ENCODE measurements around the gene NCKAP5. TPM values are rescaled to one million over a fixed set of nuclear protein-coding genes. Genes with fewer than 3 reads are reported as not detected.

Gene NCKAP5
- polyA plus RNA-seq, 3 donors = not detected

GRCh38 chr2:133139847-133140533 is 428.3 kb downstream of the NCKAP5 start:
- Mint-ChIP-seq H3K27ac (no peak overlapping the region), H3K4me1 (no peaks in the 10 kb centered on the region), H3K4me3 (no peak overlapping the region), H3K36me3 (no peaks in the 10 kb centered on the region), H3K9me3 (peaks cover 0 to 4% (median 0%) of the 10 kb centered on the region in 7 donors), H3K27me3 (ENCODE audit: low read depth in 3 of 3) (peaks cover 0 to 2% (median 0%) of the 10 kb centered on the region in 3 donors)
- WGBS (ENCODE audit: insufficient coverage) = 57% methylated on average over 1 of the region's 4 CpGs
- no peaks in the 10 kb centered on the region for H3K27me3 ChIP-seq (ENCODE audit: control insufficient read depth in 2 of 2, insufficient read depth in 2 of 2, low read length in 2 of 2)
- H3K27ac ChIP-seq (ENCODE audit: low read depth in 1 of 2, low read length in 2 of 2) = no peak overlapping the region
- no peak for DNase-seq
- no peaks in the 10 kb centered on the region for H3K36me3 ChIP-seq (replicated peaks in 1 of 2; ENCODE audit: control insufficient read depth in 1 of 2, insufficient read depth in 2 of 2, low read length in 2 of 2)
- intact Hi-C loops (cut with micrococcal nuclease) = no loop called here
- H4K20me1 ChIP-seq (ENCODE audit: insufficient read depth, low read length) = no peaks in the 10 kb centered on the region
- no peaks in the 10 kb centered on the region for H3K79me2 ChIP-seq (ENCODE audit: insufficient read depth, low read length)
- H3K4me1 ChIP-seq (ENCODE audit: control insufficient read depth in 1 of 2, insufficient read depth in 2 of 2, low read length in 2 of 2) = no peaks in the 10 kb centered on the region
- H3K9ac ChIP-seq (ENCODE audit: insufficient read depth, low read length, poor library complexity, severe bottlenecking) = no peak overlapping the region
- no peak for TF ChIP-seq CTCF (IDR thresholded peaks at IDR 0.05)
- H3K4me2 ChIP-seq (replicated peaks; ENCODE audit: extremely low read depth, low read length, poor library complexity, severe bottlenecking) = no peak overlapping the region
- no peak overlapping the region for H3K4me3 ChIP-seq (replicated peaks in 1 of 3; ENCODE audit: low read depth in 2 of 3, low read length in 3 of 3)
- no peak overlapping the region for H2AFZ ChIP-seq (ENCODE audit: insufficient read depth, low read depth, low read length, poor library complexity, severe bottlenecking)
- H3K9me3 ChIP-seq (replicated peaks in 1 of 2; ENCODE audit: control insufficient read depth in 1 of 2, insufficient read depth in 1 of 2, low read length in 2 of 2) = no peaks in the 10 kb centered on the region

GRCh38 chr2:133138693-133139092 is 429.6 kb downstream of the NCKAP5 start:
- Mint-ChIP-seq H3K4me1 (no peaks in the 10 kb centered on the region), H3K27ac (no peak overlapping the region), H3K27me3 (ENCODE audit: low read depth in 3 of 3) (peaks cover 0 to 2% (median 0%) of the 10 kb centered on the region in 3 donors), H3K9me3 (peaks cover 0 to 4% (median 0%) of the 10 kb centered on the region in 7 donors), H3K36me3 (no peaks in the 10 kb centered on the region), H3K4me3 (no peak overlapping the region)
- Histone ChIP-seq H3K9ac (ENCODE audit: insufficient read depth, low read length, poor library complexity, severe bottlenecking) (no peak overlapping the region), H3K27me3 (ENCODE audit: control insufficient read depth in 2 of 2, insufficient read depth in 2 of 2, low read length in 2 of 2) (no peaks in the 10 kb centered on the region), H3K27ac (ENCODE audit: low read depth in 1 of 2, low read length in 2 of 2) (no peak overlapping the region), H3K79me2 (ENCODE audit: insufficient read depth, low read length) (no peaks in the 10 kb centered on the region), H2AFZ (ENCODE audit: insufficient read depth, low read depth, low read length, poor library complexity, severe bottlenecking) (no peak overlapping the region), H3K4me3 (replicated peaks in 1 of 3; ENCODE audit: low read depth in 2 of 3, low read length in 3 of 3) (no peak overlapping the region), H3K36me3 (replicated peaks in 1 of 2; ENCODE audit: control insufficient read depth in 1 of 2, insufficient read depth in 2 of 2, low read length in 2 of 2) (no peaks in the 10 kb centered on the region), H3K4me2 (replicated peaks; ENCODE audit: extremely low read depth, low read length, poor library complexity, severe bottlenecking) (no peak overlapping the region), H3K4me1 (ENCODE audit: control insufficient read depth in 1 of 2, insufficient read depth in 2 of 2, low read length in 2 of 2) (no peaks in the 10 kb centered on the region), H3K9me3 (replicated peaks in 1 of 2; ENCODE audit: control insufficient read depth in 1 of 2, insufficient read depth in 1 of 2, low read length in 2 of 2) (no peaks in the 10 kb centered on the region), H4K20me1 (ENCODE audit: insufficient read depth, low read length) (no peaks in the 10 kb centered on the region)
- 89% methylated on average over 4 of the region's 4 CpGs for WGBS (ENCODE audit: insufficient coverage)
- TF ChIP-seq CTCF (IDR thresholded peaks at IDR 0.05) = no peak
- no peak for DNase-seq
- intact Hi-C loops (cut with micrococcal nuclease) = no loop called here
